ENCODE results near the gene EPB41L2. TPM values are rescaled to one million over a fixed set of nuclear protein-coding genes. Genes with fewer than 3 reads are reported as not detected.

Gene EPB41L2
- total RNA-seq, 4 donors from 2014 or later, result 11.6 to 24.0 (median 14.6) TPM

- Histone ChIP-seq H3K4me3 (no peak overlapping the region), H3K36me3 (peaks cover 0 to 4% of the 10 kb centered on the region in 2 donors), H3K27me3 (no peaks in the 10 kb centered on the region), H3K4me1 (no peaks in the 10 kb centered on the region), H3K9me3 (no peaks in the 10 kb centered on the region), H3K27ac (no peak overlapping the region)
- ATAC-seq, result no peak
- in situ Hi-C loops (cut with MboI; ENCODE audit: low sequenced_read_pairs in 4 of 4) (loop anchor here in 2 of 4 donors (25.0 kb wide), 1 partner anchor 550 kb away; no protein-coding TSS in a partner anchor), intact Hi-C loops (cut with DNase I; ENCODE audit: low total_unique reads) (no loop called here)
- DNase-seq, result no peak
- TF ChIP-seq POLR2A (IDR thresholded peaks at IDR 0.05) (no peak), CTCF (IDR thresholded peaks at IDR 0.05 in 4 of 5, conservative IDR thresholded peaks at IDR 0.05 in 1 of 5) (no peak)
These were observed 200.7 kb downstream of the EPB41L2 start for GRCh38 chr6:130862370-130862769.

- H3K4me3 ChIP-seq, result no peak overlapping the region
- no peaks in the 10 kb centered on the region for H3K9me3 ChIP-seq
- no peaks in the 10 kb centered on the region for H3K4me1 ChIP-seq
- no peaks in the 10 kb centered on the region for H3K27me3 ChIP-seq
- no peaks in the 10 kb centered on the region for H3K36me3 ChIP-seq
- H3K27ac ChIP-seq, result no peak overlapping the region
- ATAC-seq, result no peak
- TF ChIP-seq POLR2A (IDR thresholded peaks at IDR 0.05) (no peak), CTCF (IDR thresholded peaks at IDR 0.05 in 4 of 5, conservative IDR thresholded peaks at IDR 0.05 in 1 of 5) (no peak)
- DNase-seq, result no peak
- intact Hi-C loops (cut with DNase I; ENCODE audit: low total_unique reads), result no loop called here
- in situ Hi-C loops (cut with MboI; ENCODE audit: low sequenced_read_pairs in 4 of 4), result loop anchor here in 2 of 4 donors (25.0 kb wide), 1 partner anchor 547 kb away; no protein-coding TSS in a partner anchor
These were observed 203.7 kb downstream of the EPB41L2 start for GRCh38 chr6:130859161-130859867.

GRCh38 chr6:130858498-130859160 is 204.4 kb downstream of the EPB41L2 start:
- TF ChIP-seq POLR2A (IDR thresholded peaks at IDR 0.05), result no peak
- TF ChIP-seq CTCF (IDR thresholded peaks at IDR 0.05 in 4 of 5, conservative IDR thresholded peaks at IDR 0.05 in 1 of 5), result no peak
- no peak for DNase-seq
- H3K36me3 ChIP-seq, result no peaks in the 10 kb centered on the region
- no peaks in the 10 kb centered on the region for H3K4me1 ChIP-seq
- H3K4me3 ChIP-seq, result no peak overlapping the region
- intact Hi-C loops (cut with DNase I; ENCODE audit: low total_unique reads) (no loop called here), in situ Hi-C loops (cut with MboI; ENCODE audit: low sequenced_read_pairs in 4 of 4) (loop anchor here in 2 of 4 donors (25.0 kb wide), 1 partner anchor 546 kb away; no protein-coding TSS in a partner anchor)
- H3K27ac ChIP-seq, result no peak overlapping the region
- ATAC-seq, result no peak
- no peaks in the 10 kb centered on the region for H3K9me3 ChIP-seq
- no peaks in the 10 kb centered on the region for H3K27me3 ChIP-seq

GRCh38 chr6:130858054-130858453 is 205.0 kb downstream of the EPB41L2 start:
- no peak for DNase-seq
- Histone ChIP-seq H3K4me1 (no peaks in the 10 kb centered on the region), H3K4me3 (no peak overlapping the region), H3K9me3 (no peaks in the 10 kb centered on the region), H3K27ac (no peak overlapping the region), H3K36me3 (no peaks in the 10 kb centered on the region), H3K27me3 (no peaks in the 10 kb centered on the region)
- in situ Hi-C loops (cut with MboI; ENCODE audit: low sequenced_read_pairs in 4 of 4), result loop anchor here in 2 of 4 donors (25.0 kb wide), 1 partner anchor 546 kb away; no protein-coding TSS in a partner anchor
- intact Hi-C loops (cut with DNase I; ENCODE audit: low total_unique reads), result no loop called here
- TF ChIP-seq CTCF (IDR thresholded peaks at IDR 0.05 in 4 of 5, conservative IDR thresholded peaks at IDR 0.05 in 1 of 5) (no peak), POLR2A (IDR thresholded peaks at IDR 0.05) (no peak)
- no peak for ATAC-seq
